ENCODE results near the gene DNAH8.
A peak's percentile ranks its signal among the peaks of the same experiment; 100 is the strongest.

Gene DNAH8, protein sequence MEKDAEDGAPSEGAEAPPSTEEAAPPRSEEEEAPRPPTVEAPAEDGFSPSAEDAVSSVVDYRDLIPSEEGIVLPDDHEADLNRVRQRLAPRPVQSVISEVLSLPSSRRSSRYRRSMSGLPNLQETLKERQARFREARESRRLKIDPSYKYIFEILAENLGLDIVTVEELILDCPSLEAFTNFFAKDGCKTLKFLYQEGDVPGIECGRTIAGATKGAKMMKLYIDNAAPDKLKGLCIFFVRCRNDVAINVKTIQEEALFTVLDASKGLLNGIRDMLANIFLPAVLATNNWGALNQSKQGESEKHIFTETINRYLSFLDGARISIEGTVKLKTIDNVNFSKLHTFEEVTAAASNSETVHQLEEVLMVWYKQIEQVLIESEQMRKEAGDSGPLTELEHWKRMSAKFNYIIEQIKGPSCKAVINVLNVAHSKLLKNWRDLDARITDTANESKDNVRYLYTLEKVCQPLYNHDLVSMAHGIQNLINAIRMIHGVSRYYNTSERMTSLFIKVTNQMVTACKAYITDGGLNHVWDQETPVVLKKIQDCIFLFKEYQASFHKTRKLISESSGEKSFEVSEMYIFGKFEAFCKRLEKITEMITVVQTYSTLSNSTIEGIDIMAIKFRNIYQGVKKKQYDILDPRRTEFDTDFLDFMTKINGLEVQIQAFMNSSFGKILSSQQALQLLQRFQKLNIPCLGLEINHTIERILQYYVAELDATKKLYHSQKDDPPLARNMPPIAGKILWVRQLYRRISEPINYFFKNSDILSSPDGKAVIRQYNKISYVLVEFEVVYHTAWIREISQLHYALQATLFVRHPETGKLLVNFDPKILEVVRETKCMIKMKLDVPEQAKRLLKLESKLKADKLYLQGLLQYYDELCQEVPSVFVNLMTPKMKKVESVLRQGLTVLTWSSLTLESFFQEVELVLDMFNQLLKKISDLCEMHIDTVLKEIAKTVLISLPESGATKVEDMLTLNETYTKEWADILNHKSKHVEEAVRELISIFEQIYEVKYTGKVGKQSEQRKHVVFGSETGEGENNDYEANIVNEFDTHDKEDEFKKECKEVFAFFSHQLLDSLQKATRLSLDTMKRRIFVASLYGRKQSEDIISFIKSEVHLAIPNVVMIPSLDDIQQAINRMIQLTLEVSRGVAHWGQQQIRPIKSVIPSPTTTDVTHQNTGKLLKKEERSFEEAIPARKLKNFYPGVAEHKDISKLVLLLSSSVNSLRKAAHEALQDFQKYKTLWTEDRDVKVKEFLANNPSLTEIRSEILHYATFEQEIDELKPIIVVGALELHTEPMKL (N-terminal part only)

GRCh38 chr6:38715016-38715689 lies at the start of gene DNAH8:
Gene DNAH8, plus strand, starts transcription at chr6:38715311. Its CDS starts 7,499 bp downstream, at chr6:38722810.
- peak in 1 of 2 donors; percentile 34 for DNase-seq (ENCODE audit: extremely low read depth in 1 of 2, low read depth in 1 of 2)

DNA sequence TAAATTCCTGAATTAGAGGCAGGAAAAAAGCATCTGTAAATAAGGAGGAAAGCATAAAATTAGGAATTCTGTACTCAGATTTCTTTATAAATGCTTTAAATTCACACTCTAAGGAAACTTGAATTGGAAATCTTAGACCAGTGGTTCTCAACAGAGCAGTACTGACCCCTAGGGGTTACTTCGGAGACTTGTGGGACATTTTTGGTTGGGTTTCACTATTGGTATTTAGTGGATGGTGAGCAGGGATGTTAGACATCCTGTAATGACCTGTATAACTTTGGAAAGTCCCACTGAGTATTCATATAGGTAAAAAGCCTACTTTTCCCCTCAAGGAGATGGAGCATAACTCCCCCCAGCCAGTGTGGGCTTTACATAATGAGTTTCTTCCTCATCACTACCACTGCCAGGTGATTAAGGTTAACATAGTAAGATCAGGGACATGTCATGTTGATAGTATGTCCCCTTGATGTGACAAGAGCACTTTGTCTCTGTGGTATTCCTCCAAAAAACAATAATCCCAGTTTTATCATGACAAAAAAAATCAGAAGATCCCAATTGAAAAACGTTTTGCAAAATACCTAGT lies 43.1 kb upstream of the DNAH8 start:
- peak in 1 of 2 donors; percentile 4 for DNase-seq (ENCODE audit: extremely low read depth in 1 of 2, low read depth in 1 of 2)

- no peak for DNase-seq (ENCODE audit: extremely low read depth in 1 of 2, low read depth in 1 of 2)
These were observed 41.5 kb upstream of the DNAH8 start for GRCh38 chr6:38673397-38674165.

DNA sequence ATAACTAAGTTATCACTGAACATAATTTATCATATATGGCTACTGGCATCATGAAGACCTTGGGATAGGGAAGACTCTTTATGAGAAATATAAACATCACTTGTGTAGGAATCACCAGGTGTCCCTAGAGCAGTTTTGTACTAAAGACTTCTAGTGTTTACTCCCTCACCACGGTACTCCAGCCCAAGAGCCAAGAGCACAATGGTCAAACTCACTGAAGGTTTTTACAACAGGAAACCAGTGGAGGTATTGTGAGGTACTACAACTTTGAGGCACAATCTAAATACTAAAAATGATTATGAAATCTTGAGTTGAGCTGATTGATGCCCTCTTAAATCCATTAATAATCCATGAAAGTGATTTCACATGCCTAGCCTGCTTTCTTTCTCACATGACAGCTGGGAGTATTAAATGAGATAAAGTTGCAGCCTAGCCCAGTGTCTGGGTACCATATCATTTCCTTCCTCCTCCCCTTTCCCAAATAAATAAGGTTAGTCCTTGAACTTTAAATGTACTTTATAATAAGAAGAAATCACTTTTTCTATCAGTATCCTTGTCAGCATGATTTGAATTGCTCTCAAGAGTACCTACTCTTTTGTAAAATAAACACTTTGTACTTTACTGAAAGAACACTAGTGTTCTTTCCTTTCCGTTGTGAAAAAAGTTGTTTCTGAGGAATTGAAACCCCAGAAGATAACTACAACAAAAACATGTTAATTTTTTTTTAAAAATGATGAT lies 38.7 kb upstream of the DNAH8 start:
- DNase-seq (ENCODE audit: extremely low read depth in 1 of 2, low read depth in 1 of 2), result no peak

DNA sequence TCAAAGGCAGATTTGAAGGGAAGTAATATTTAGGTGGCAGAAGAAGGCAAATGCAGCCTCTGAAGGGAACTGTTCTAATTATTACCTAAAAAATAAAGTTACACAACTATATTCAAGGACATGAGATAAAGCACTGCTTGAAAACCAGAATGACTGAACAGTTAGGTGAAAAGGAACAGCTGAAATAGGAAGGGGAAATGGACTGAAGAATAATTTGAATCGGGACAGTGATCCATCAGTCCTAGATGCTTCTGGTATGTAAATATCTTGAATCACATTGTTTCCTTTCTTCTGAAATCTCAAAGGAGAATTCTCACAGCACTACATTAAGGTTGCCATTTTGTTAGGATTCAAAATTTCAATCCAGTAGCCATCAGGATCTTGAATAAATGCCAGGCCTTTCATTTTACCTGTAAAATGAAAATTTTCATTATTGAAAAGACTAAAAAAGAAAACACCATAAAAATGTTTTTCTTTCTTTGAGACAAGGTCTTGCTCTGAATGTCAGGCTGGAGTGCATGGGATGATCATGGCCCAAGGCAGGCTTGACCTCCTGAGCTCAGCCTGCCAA lies 38.1 kb upstream of the DNAH8 start:
- no peak for DNase-seq (ENCODE audit: extremely low read depth in 1 of 2, low read depth in 1 of 2)

- no peak for DNase-seq (ENCODE audit: extremely low read depth in 1 of 2, low read depth in 1 of 2)
These were observed 36.8 kb upstream of the DNAH8 start for GRCh38 chr6:38678178-38678760.

DNA sequence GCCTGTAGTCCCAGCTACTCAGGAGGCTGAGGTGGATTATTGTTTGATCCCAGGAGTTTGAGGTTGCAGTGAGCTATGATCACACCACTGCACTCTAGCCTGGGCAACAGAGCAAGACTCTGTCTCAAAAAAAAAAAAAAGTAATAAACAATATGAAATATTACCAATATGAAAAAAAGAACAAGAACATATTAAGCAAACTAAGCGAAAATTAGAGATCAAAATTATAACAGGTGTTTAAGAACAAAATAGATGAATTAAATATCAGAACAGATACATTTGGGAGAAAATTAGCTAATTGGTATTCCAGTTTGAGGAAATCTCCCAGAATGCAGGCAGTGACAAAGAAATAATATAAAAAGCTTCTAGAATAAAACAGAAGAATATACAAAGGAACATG lies 35.4 kb upstream of the DNAH8 start:
- no peak for DNase-seq (ENCODE audit: extremely low read depth in 1 of 2, low read depth in 1 of 2)

GRCh38 chr6:38681850-38682249 lies 33.3 kb upstream of the DNAH8 start:
- DNase-seq (ENCODE audit: extremely low read depth in 1 of 2, low read depth in 1 of 2), result no peak

DNA sequence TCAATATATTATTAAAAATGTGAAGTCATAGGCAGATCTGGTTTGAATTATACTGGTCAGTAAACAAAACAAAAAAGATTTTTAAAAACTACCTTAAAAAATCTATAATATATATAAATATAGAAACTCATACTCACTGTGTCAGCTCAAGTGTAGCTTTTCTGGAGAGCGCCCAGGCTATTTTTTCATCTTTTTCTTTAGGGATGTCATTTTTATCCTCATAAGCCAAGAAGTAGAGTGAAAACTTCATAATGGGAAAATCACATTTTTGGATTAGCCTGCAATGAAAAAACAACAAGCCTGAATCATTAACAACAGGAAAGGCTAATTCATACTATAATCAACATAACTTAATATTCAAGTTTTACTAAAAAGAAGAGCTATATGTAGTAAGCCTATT lies 30.9 kb upstream of the DNAH8 start:
- DNase-seq (ENCODE audit: extremely low read depth in 1 of 2, low read depth in 1 of 2), result no peak

DNA sequence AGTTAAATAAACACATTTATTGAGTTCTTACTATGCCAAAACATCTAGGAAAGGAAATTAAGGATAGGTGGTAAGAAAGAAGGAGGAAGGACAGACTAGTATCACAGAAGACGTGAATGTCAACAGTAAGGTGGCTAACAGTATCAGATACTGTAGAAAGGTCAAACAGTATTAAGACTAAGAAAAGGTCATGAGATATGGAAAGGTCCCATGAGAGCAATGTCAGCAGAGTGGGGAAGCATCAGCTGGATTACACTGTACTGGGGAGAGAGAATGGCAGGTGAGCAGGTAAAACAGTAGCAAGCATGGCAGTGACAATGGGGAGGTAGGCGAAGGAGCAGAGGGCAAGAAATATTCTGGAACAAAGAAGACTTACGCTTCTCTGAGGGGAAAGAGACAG lies 30.2 kb upstream of the DNAH8 start:
- DNase-seq (ENCODE audit: extremely low read depth in 1 of 2, low read depth in 1 of 2), result no peak

- no peak for DNase-seq (ENCODE audit: extremely low read depth in 1 of 2, low read depth in 1 of 2)
These were observed 28.7 kb upstream of the DNAH8 start for GRCh38 chr6:38686270-38687042.

- no peak for DNase-seq (ENCODE audit: extremely low read depth in 1 of 2, low read depth in 1 of 2)
These were observed 28.1 kb upstream of the DNAH8 start for GRCh38 chr6:38687043-38687353.

- no peak for DNase-seq (ENCODE audit: extremely low read depth in 1 of 2, low read depth in 1 of 2)
These were observed 27.6 kb upstream of the DNAH8 start for GRCh38 chr6:38687549-38687948.

DNA sequence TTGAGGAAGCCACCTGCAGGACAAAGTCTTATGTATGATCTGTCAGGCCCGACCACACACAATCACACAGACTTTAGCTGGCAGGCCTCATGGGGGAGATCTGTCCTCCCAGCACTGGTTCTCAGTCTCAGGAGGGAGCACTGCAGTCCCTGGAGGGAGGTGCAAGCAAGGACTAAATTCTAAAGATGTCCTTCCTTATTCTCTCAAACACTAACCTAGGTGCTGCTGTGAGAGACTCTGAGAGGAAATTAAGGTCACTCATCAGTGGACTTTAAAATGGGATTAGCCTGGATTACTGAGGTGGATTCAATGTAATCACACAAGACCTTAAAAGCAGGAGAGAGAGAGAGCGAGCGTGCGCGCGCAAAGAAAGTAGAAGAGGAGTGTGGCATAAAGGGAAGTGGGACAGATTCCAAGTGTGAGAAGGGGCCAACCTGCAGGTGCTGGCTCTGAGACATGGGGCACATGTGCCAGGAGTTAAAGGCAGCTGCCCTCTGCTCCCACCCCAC lies 26.5 kb upstream of the DNAH8 start:
- no peak for DNase-seq (ENCODE audit: extremely low read depth in 1 of 2, low read depth in 1 of 2)

- no peak for DNase-seq (ENCODE audit: extremely low read depth in 1 of 2, low read depth in 1 of 2)
These were observed 19.7 kb upstream of the DNAH8 start for GRCh38 chr6:38695227-38695900.

- DNase-seq (ENCODE audit: extremely low read depth in 1 of 2, low read depth in 1 of 2), result no peak
These were observed 19.2 kb upstream of the DNAH8 start for GRCh38 chr6:38695933-38696332.

GRCh38 chr6:38696345-38696744 lies 18.8 kb upstream of the DNAH8 start:
- no peak for DNase-seq (ENCODE audit: extremely low read depth in 1 of 2, low read depth in 1 of 2)
